Suprapubic skin (tissue), 4 donors: Measurements from ENCODE around the gene SV2C.

Experiments
- EP300 ChIP-seq: sonication (generic); formaldehyde crosslinking; IDR thresholded peaks from one replicate; pipeline ENCODE4 v1.6.1; 2017; ENCODE audit warnings: antibody characterized with exemption
- POLR2A ChIP-seq, 2 donors: fragments of 450-650 bp; IDR thresholded peaks; one replicate each; pipeline ENCODE4 v1.6.1; 2017; ENCODE audit warnings: antibody characterized with exemption in 2 of 2, mild to moderate bottlenecking in 2 of 2, moderate library complexity in 2 of 2
- POLR2AphosphoS5 ChIP-seq, 3 donors: sonication (generic); formaldehyde crosslinking; IDR thresholded peaks; one replicate each; pipeline ENCODE4 v1.6.1; 2017; ENCODE audit warnings: antibody characterized with exemption in 3 of 3
- TF ChIP-seq, protein P1 (sequence below), 2 donors: fragments of 200-600 bp in 1 of 2; fragments of 450-650 bp in 1 of 2; sonication (generic) in 1 of 2; IDR thresholded peaks; one replicate each; pipeline ENCODE4 v1.5.1; 2016 to 2019; ENCODE audit warnings: antibody characterized with exemption in 2 of 2, mild to moderate bottlenecking in 1 of 2, moderate library complexity in 1 of 2

DNA sequence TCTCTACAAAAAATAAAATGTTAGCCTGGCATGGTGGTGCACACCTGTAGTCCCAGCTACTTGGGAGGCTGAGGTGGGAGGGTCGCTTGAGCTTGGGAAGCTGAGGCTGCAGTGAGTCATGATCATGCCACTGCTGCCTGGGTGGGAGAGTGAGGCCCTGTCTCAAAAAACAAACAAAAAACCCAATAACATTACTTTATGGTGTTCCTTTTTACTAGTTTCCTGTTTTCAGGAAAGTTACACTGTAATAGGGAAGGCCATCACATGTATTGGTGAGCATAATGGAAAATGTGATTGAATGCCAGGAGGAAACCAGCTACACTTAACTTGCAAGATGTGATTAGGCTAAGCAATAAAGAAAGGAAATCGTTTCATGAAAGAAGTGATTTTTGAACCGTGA, 42.7 kb downstream of the SV2C start:
- TF ChIP-seq, protein P1, sequence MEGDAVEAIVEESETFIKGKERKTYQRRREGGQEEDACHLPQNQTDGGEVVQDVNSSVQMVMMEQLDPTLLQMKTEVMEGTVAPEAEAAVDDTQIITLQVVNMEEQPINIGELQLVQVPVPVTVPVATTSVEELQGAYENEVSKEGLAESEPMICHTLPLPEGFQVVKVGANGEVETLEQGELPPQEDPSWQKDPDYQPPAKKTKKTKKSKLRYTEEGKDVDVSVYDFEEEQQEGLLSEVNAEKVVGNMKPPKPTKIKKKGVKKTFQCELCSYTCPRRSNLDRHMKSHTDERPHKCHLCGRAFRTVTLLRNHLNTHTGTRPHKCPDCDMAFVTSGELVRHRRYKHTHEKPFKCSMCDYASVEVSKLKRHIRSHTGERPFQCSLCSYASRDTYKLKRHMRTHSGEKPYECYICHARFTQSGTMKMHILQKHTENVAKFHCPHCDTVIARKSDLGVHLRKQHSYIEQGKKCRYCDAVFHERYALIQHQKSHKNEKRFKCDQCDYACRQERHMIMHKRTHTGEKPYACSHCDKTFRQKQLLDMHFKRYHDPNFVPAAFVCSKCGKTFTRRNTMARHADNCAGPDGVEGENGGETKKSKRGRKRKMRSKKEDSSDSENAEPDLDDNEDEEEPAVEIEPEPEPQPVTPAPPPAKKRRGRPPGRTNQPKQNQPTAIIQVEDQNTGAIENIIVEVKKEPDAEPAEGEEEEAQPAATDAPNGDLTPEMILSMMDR (IDR thresholded peaks at IDR 0.05): no peak
- no peak for TF ChIP-seq POLR2A (IDR thresholded peaks at IDR 0.05)
- TF ChIP-seq EP300: no peak
- TF ChIP-seq POLR2AphosphoS5 (IDR thresholded peaks at IDR 0.05): no peak
